ENCODE results near the gene RNF40. TPM values are rescaled to one million over a fixed set of nuclear protein-coding genes. Genes with fewer than 3 reads are reported as not detected.

RNF40 gene
- polyA plus RNA-seq, 1 donor (not counting 4 experiments of a cell fraction or from before 2014, with no cell fraction given) = 52.7 TPM

DNA sequence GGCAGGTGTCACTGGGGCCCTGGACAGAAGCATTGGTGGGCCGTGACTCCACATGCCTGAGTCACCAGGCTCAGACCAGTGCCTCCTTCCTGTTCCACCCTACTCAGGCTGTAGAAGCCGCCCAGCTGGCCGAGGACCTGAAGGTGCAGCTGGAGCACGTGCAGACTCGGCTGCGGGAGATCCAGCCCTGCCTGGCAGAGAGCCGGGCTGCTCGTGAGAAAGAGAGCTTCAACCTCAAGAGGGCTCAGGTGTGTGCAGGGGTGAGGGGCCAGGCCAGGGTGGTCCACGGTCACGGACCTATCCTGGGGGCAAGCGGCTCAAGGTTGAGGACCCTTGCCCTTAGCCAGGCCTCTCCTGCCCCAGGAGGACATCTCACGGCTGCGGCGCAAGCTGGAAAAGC, 9.6 kb downstream of the RNF40 start:
- TF ChIP-seq EZH2 (IDR thresholded peaks at IDR 0.05; ENCODE audit: low read length) = no peak
- TF ChIP-seq, protein P1, sequence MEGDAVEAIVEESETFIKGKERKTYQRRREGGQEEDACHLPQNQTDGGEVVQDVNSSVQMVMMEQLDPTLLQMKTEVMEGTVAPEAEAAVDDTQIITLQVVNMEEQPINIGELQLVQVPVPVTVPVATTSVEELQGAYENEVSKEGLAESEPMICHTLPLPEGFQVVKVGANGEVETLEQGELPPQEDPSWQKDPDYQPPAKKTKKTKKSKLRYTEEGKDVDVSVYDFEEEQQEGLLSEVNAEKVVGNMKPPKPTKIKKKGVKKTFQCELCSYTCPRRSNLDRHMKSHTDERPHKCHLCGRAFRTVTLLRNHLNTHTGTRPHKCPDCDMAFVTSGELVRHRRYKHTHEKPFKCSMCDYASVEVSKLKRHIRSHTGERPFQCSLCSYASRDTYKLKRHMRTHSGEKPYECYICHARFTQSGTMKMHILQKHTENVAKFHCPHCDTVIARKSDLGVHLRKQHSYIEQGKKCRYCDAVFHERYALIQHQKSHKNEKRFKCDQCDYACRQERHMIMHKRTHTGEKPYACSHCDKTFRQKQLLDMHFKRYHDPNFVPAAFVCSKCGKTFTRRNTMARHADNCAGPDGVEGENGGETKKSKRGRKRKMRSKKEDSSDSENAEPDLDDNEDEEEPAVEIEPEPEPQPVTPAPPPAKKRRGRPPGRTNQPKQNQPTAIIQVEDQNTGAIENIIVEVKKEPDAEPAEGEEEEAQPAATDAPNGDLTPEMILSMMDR (optimal IDR thresholded peaks at IDR 0.05 in 1 of 3, IDR thresholded peaks at IDR 0.05 in 1 of 3, conservative IDR thresholded peaks at IDR 0.05 in 1 of 3; ENCODE audit: extremely low read depth in 1 of 3, insufficient read depth in 2 of 3, low read length in 3 of 3) = no peak
- no peak for DNase-seq (ENCODE audit: low read depth, low spot score)
- no peaks in the 10 kb centered on the region for H3K27me3 ChIP-seq (ENCODE audit: control insufficient read depth, extremely low read depth, insufficient read depth, low read length)
- H3K36me3 ChIP-seq (ENCODE audit: control insufficient read depth in 2 of 2, extremely low read depth in 1 of 2, insufficient read depth in 2 of 2, low read length in 2 of 2) = peaks cover 37 to 41% of the 10 kb centered on the region in 2 experiments
- no peak overlapping the region for H3K4me2 ChIP-seq (ENCODE audit: control insufficient read depth, extremely low read depth, insufficient read depth, low read depth, low read length)
- H3K9ac ChIP-seq (ENCODE audit: control insufficient read depth, extremely low read depth, insufficient read depth, low read length) = no peak overlapping the region
- H3K9me3 ChIP-seq (ENCODE audit: control insufficient read depth, low read depth, low read length) = no peaks in the 10 kb centered on the region
- H3K9me1 ChIP-seq (ENCODE audit: control insufficient read depth, extremely low read depth, insufficient read depth, low read length) = no peaks in the 10 kb centered on the region
- FAIRE-seq = no peak
- H3K27ac ChIP-seq (ENCODE audit: control insufficient read depth, insufficient read depth, low read length) = no peak overlapping the region
- H3K4me3 ChIP-seq (ENCODE audit: control insufficient read depth in 2 of 3, extremely low read depth in 1 of 3, insufficient read depth in 2 of 3, low read depth in 1 of 3, low read length in 3 of 3) = no peak overlapping the region
- dilution Hi-C loops (cut with MboI; ENCODE audit: extremely low pct_ligation_motif_present, low sequenced_read_pairs) = no loop called here
- peaks cover 9% of the 10 kb centered on the region for H3K4me1 ChIP-seq (ENCODE audit: control insufficient read depth, extremely low read depth, insufficient read depth, low read length)
- H2AFZ ChIP-seq (ENCODE audit: control insufficient read depth, low read length) = no peak overlapping the region
- no peaks in the 10 kb centered on the region for H3K79me2 ChIP-seq (ENCODE audit: control insufficient read depth, insufficient read depth, low read length)
- H4K20me1 ChIP-seq (ENCODE audit: control insufficient read depth, extremely low read depth, insufficient read depth, low read length) = no peaks in the 10 kb centered on the region

DNA sequence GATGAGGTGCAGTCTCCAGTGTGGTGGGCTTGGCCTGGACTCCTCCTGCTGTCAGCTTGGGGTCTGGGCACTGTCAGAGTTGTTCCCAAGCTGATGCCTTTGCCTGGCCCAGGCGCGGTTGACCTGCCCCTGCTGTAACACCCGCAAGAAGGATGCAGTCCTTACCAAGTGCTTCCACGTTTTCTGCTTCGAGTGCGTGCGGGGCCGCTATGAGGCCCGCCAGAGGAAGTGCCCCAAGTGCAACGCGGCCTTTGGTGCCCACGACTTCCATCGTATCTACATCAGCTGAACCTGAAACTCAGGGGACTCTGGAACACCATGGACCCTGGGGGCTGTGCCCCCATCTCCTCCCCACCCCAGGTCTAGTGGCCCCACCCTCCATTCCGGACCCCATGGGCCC, 11.7 kb downstream of the RNF40 start:
- dilution Hi-C loops (cut with MboI; ENCODE audit: extremely low pct_ligation_motif_present, low sequenced_read_pairs) = no loop called here
- H4K20me1 ChIP-seq (ENCODE audit: control insufficient read depth, extremely low read depth, insufficient read depth, low read length) = no peaks in the 10 kb centered on the region
- no peak overlapping the region for H3K4me3 ChIP-seq (ENCODE audit: control insufficient read depth in 2 of 3, extremely low read depth in 1 of 3, insufficient read depth in 2 of 3, low read depth in 1 of 3, low read length in 3 of 3)
- peaks cover 26 to 36% of the 10 kb centered on the region in 2 experiments for H3K36me3 ChIP-seq (ENCODE audit: control insufficient read depth in 2 of 2, extremely low read depth in 1 of 2, insufficient read depth in 2 of 2, low read length in 2 of 2)
- no peak for FAIRE-seq
- TF ChIP-seq, protein P1 (optimal IDR thresholded peaks at IDR 0.05 in 1 of 3, IDR thresholded peaks at IDR 0.05 in 1 of 3, conservative IDR thresholded peaks at IDR 0.05 in 1 of 3; ENCODE audit: extremely low read depth in 1 of 3, insufficient read depth in 2 of 3, low read length in 3 of 3) = no peak
- TF ChIP-seq EZH2 (IDR thresholded peaks at IDR 0.05; ENCODE audit: low read length) = no peak
- no peaks in the 10 kb centered on the region for H3K9me3 ChIP-seq (ENCODE audit: control insufficient read depth, low read depth, low read length)
- no peaks in the 10 kb centered on the region for H3K9me1 ChIP-seq (ENCODE audit: control insufficient read depth, extremely low read depth, insufficient read depth, low read length)
- H2AFZ ChIP-seq (ENCODE audit: control insufficient read depth, low read length) = no peak overlapping the region
- H3K79me2 ChIP-seq (ENCODE audit: control insufficient read depth, insufficient read depth, low read length) = no peaks in the 10 kb centered on the region
- H3K4me1 ChIP-seq (ENCODE audit: control insufficient read depth, extremely low read depth, insufficient read depth, low read length) = peaks cover 9% of the 10 kb centered on the region
- no peaks in the 10 kb centered on the region for H3K27me3 ChIP-seq (ENCODE audit: control insufficient read depth, extremely low read depth, insufficient read depth, low read length)
- no peak overlapping the region for H3K27ac ChIP-seq (ENCODE audit: control insufficient read depth, insufficient read depth, low read length)
- H3K4me2 ChIP-seq (ENCODE audit: control insufficient read depth, extremely low read depth, insufficient read depth, low read depth, low read length) = no peak overlapping the region
- no peak for DNase-seq (ENCODE audit: low read depth, low spot score)
- H3K9ac ChIP-seq (ENCODE audit: control insufficient read depth, extremely low read depth, insufficient read depth, low read length) = no peak overlapping the region

All from keratinocyte (primary cell).